22Rv1 (cell line): Measurements from ENCODE around the gene MAP3K10.

Source experiments
- CTCF ChIP-seq: fragments of 450-650 bp; IDR thresholded peaks from 2 replicates; pipeline ENCODE4 v1.5.1; 2017; ENCODE audit warnings: mild to moderate bottlenecking
- ZFX ChIP-seq: fragments of 450-650 bp; IDR thresholded peaks from 2 replicates; pipeline ENCODE4 v1.6.1; 2017; ENCODE audit warnings: antibody characterized with exemption, borderline replicate concordance

- no peak for TF ChIP-seq CTCF
- TF ChIP-seq ZFX: no peak
Observed at GRCh38 chr19:40232479-40232878, 41.3 kb downstream of the MAP3K10 start.
